GM12872 (cell line): Measurements from ENCODE around the gene BDNF.

ENCODE experiments used
- TF ChIP-seq, protein P1 (sequence below): IDR thresholded peaks from 3 replicates; pipeline ENCODE4 v1.5.1; 2011; ENCODE audit warnings: low read depth, mild to moderate bottlenecking, low read length, moderate library complexity; ENCODE audit not compliant: insufficient read depth

The BDNF gene

DNA sequence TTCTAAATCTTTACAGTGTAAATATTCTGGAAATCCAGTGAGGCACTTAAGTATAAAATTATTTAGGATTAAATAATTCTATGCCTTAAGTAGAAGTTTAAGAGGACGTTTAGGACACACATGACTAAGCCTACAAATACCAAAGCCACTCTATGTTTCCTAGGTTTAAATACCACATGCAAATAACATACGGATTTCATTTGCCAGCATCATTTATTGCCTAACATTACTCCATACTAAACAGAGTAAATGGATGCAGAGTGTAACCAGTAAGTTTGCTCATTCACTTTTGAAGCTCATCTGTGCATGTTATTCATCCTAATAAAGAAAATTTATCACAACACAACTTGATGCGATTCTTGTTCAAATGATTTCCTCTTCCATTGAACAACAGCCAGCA is 4.1 kb downstream of the BDNF start:
- TF ChIP-seq, protein P1, sequence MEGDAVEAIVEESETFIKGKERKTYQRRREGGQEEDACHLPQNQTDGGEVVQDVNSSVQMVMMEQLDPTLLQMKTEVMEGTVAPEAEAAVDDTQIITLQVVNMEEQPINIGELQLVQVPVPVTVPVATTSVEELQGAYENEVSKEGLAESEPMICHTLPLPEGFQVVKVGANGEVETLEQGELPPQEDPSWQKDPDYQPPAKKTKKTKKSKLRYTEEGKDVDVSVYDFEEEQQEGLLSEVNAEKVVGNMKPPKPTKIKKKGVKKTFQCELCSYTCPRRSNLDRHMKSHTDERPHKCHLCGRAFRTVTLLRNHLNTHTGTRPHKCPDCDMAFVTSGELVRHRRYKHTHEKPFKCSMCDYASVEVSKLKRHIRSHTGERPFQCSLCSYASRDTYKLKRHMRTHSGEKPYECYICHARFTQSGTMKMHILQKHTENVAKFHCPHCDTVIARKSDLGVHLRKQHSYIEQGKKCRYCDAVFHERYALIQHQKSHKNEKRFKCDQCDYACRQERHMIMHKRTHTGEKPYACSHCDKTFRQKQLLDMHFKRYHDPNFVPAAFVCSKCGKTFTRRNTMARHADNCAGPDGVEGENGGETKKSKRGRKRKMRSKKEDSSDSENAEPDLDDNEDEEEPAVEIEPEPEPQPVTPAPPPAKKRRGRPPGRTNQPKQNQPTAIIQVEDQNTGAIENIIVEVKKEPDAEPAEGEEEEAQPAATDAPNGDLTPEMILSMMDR, result no peak

DNA sequence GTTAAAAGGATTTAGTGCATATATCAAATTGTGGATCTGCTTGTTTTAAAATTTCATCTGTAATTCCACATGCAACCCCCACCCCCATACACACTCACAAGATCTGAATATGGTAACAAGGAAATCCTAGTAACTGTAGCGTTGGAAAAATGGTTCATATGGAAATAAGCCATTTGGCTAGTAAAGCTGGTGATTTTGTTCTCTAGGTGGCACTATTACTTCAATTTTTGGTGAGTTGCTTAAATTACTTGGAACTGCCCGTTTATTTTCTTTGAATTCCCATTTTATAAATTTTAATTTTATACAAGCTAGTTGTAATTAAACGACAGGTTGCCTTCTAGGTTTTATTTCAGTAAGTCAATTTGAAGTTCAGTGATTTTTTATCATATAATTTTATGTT is 5.3 kb downstream of the BDNF start:
- TF ChIP-seq, protein P1, result peak; percentile 30; the same call in 1 of the 3 replicates

DNA sequence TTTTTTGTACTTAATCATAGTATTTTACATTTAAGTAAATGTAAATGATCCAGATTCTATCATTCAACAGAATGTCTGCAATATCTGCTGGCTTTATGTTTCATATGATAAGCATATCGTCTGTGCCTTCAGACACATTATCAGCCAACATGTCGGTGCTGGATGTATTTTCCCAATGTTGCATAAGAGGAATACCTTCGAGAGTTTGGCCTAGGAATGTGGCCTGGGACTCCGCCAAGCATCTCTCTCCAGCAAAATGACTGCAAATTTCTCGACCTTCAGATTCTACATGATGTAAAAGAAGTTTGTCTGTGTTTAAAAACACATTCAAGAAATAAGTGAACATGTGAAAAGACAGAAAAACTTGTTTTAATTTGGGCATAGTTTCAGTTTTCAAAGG is 6.9 kb downstream of the BDNF start:
- TF ChIP-seq, protein P1, result no peak

DNA sequence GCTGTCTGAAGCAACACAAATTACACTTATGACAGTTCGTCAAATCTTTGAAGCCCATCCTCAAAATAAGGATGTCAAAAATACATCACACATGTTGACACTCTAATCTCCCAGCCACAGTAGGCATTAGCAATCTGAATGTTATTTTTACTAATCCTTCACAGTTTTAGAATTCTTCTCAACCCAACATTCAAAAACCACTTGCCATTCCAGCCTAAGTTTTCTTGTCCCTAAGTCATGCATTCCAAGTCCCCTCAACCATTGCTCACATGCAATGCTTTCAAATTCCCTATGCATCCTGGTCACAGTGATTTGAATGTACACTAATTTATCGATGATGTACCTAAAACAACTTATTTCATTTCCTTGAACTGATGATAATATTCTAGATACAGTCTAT is 7.5 kb downstream of the BDNF start:
- TF ChIP-seq, protein P1, result no peak

DNA sequence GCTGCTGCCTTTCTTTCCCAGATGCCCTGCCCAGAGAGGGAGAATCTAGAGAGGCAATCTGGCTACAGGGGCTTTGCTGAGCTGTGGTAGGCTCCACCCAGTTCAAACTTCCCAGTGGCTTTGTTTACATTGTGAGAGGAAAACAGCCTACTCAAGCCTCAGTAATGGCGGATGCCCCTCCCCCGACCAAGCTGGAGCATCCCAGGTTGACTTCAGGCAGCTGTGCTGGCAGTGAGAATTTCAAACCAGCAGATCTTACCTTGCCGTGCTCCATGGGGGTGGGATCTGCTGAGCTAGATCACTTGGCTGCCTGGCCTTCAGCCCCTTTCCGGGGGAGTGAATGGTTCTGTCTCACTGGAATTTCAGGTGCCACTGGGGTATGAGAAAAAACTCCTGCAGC is 12.2 kb downstream of the BDNF start:
- TF ChIP-seq, protein P1, result no peak

DNA sequence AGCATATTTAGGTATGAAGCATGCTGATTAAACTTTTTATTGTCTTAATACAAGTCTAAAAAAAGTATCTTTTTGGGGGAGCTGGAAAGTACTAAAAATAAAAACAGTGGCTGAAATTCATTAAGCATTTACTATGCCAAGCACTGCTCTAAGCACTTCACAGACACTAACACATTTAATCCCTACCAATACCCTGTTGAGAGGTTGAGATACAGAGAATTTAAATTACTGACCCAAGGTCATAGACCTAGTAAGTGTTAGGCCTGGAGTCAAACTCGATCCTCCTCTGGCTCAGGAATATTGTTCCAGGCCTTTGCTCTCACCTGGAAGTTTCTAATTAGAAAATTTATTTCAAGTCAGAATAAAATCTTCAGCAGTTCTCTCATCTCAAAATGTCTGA is 18.6 kb downstream of the BDNF start:
- TF ChIP-seq, protein P1, result no peak

DNA sequence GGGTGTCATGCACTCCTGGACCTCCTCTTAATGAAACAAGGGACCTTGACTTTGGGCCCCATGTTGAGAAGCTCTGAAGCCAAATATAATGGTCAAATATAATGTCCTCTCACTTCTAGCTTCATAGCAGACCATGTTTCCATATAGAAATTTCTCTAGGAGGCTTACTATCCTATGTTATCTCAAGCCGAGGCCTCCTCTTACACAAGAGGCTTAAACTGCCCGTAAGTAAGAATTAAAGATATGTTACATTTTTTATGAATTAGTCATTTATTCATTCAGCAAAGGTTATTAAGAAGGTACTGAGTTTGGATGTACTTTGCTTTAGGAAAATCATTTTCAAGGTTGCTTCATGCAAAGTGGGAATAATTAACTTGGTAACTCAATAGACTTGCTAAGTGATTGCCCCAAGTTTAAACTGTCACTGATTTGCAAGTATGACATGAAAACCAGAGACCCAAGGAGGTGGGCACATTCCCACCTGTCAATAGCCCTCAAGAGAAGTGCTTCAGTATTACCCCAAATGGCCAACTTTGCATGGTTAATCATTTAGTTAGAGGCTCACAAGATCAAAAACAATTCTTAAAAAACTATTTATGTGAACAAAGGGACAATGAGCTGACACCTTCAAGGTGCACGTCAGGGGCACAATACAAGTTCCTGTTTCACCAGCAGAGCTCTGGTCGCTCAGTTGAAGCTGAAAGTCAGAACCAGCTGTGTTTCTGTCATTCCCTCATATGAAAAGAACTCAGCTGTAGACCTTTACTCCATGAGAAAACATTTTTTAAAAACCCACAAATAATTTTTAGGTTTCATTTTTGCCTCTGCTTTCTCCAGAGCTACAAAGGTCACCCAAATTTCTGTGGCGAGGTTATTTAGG is 20.9 kb downstream of the BDNF start:
- TF ChIP-seq, protein P1, result no peak
